Prostate gland (tissue), 2 donors: ENCODE data around the gene TRIM43B. TPM values are rescaled to one million over a fixed set of nuclear protein-coding genes. Genes with fewer than 3 reads are reported as not detected.
"Not testable (repeated sequence)": the region's sequence is repeated elsewhere in the genome, so short reads cannot be mapped to it uniquely, and the experiment has no call there.

Source experiments
- DNase-seq: peaks from one replicate; pipeline ENCODE4 v3.0.0-alpha.2; 2019; ENCODE audit warnings: low spot score
- H3K27ac ChIP-seq, 2 donors: fragments of 200-600 bp; sonication (generic); 2 replicates each; pipeline ENCODE4 v1.5.1; 2017 to 2019
- H3K27me3 ChIP-seq: fragments of 200-600 bp; sonication (generic); replicated peaks from 2 replicates; pipeline ENCODE4 v1.5.1; 2019; ENCODE audit not compliant: insufficient read depth
- H3K36me3 ChIP-seq, 2 donors: fragments of 200-600 bp; sonication (generic); 1 replicate in 1 of 2; 2 replicates in 1 of 2; pipeline versions ENCODE4 v1.5.1 to v1.8.1; 2017 to 2019
- H3K4me1 ChIP-seq: fragments of 200-600 bp; sonication (generic); replicated peaks from 2 replicates; pipeline ENCODE4 v1.5.1; 2019
- H3K4me3 ChIP-seq, 2 donors: fragments of 200-600 bp; sonication (generic); 2 replicates each; pipeline ENCODE4 v1.5.1; 2017 to 2019
- H3K9me3 ChIP-seq: fragments of 200-600 bp; sonication (generic); 2 replicates; pipeline ENCODE4 v1.5.1; 2017
- WGBS: methylation state at CpG from one replicate; pipeline ENCODE4 v1.1.5; 2018; 5-methylcytosine and 5-hydroxymethylcytosine counted together
- intact Hi-C: fragments of 100-400 bp; cut with DNase I; formaldehyde crosslinking; loops from one replicate; pipeline ENCODE4 v1.14.2; 2022
- small RNA-seq, 2 donors: library from RNA; depleted of rRNA; stranded (forward); fragments of <200 nt; gene quantifications; one replicate each; pipeline ENCODE3, GENCODE V24; 2016
- total RNA-seq, 2 donors: library from RNA; depleted of rRNA; stranded (reverse); fragments of >200 nt; gene quantifications; one replicate each; pipeline ENCODE4 v1.1.0, GENCODE V29; 2016

Gene TRIM43B
- total RNA-seq, 2 donors from 2014 or later = 0.62 TPM; not detected in 1

GRCh38 chr2:95433973-95434372 is 50.6 kb downstream of the TRIM43B start:
- intact Hi-C loops, H3K27ac ChIP-seq, H3K4me1 ChIP-seq, H3K27me3 ChIP-seq, H3K9me3 ChIP-seq, DNase-seq, H3K4me3 ChIP-seq, H3K36me3 ChIP-seq: not testable (repeated sequence)
- WGBS = 94% methylated on average over 2 of the region's 2 CpGs

- H3K36me3 ChIP-seq, H3K9me3 ChIP-seq, intact Hi-C loops, H3K27ac ChIP-seq, H3K4me1 ChIP-seq, H3K4me3 ChIP-seq, H3K27me3 ChIP-seq, DNase-seq: not testable (repeated sequence)
- 71% methylated on average over 1 of the region's 4 CpGs for WGBS
Observed at GRCh38 chr2:95433373-95433772, 51.2 kb downstream of the TRIM43B start.

GRCh38 chr2:95429748-95430467 is 54.6 kb downstream of the TRIM43B start:
- no CpG with 5 or more reads among the region's 8 CpGs for WGBS
- H3K9me3 ChIP-seq, DNase-seq, H3K4me3 ChIP-seq, H3K4me1 ChIP-seq, H3K27ac ChIP-seq, H3K36me3 ChIP-seq, intact Hi-C loops, H3K27me3 ChIP-seq: not testable (repeated sequence)

GRCh38 chr2:95427196-95427867 is 57.2 kb downstream of the TRIM43B start:
- intact Hi-C loops, H3K4me1 ChIP-seq, H3K27ac ChIP-seq, DNase-seq, H3K4me3 ChIP-seq, H3K36me3 ChIP-seq, H3K27me3 ChIP-seq, H3K9me3 ChIP-seq: not testable (repeated sequence)
- WGBS = 31% methylated on average over 12 of the region's 30 CpGs

Small RNA genes within 50 kb of the gene (small RNA-seq; reads per million reads assigned to genes)
- gene AC009237.11 (0 reads per million in 2 donors), gene AC133104.2 (0 reads per million in 2 donors)

Other genes starting within 250 kb of the TRIM43B start
- 10 to 100 TPM; 43.4 to 80.1 TPM for gene PROM2, start 210.3 kb downstream of the TRIM43B start, total RNA-seq
- 10 to 100 TPM in 1 of 2 donors, 1 to 10 TPM in 1; 5.1 to 63.8 TPM for gene KCNIP3, start 187.4 kb downstream of the TRIM43B start, total RNA-seq
- 10 to 100 TPM; 15.3 to 27.9 TPM for gene FAHD2A, start 82.0 kb downstream of the TRIM43B start, total RNA-seq
- 1 to 10 TPM in 1 of 2 donors, not detected in 1; 2.4 TPM for gene TRIM43, start 107.2 kb upstream of the TRIM43B start, total RNA-seq